ENCODE results near the gene FRMD4A.

FRMD4A gene

DNA sequence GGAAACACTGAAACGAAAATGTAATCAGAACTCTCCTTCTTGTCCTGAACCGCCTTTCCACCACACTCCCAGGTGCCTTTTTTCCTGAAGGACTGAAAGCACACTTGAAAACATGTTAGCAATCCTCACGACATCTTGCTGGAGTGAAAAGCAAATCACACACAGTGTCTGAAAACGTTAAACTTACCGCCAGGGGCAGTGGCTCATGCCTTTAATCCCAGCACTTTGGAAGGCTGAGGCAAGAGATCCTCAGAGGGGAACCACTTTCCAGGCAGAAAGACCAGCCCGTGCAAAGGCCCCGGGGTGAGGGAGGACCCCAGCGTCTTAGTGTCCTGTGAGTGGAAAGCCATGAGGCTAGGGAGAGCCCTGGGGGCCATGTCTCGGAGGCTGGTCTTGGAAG lies 533.6 kb downstream of the FRMD4A start:
- TF ChIP-seq MYC (IDR thresholded peaks at IDR 0.05; ENCODE audit: low read depth, low read length) (no peak), MAX (IDR thresholded peaks at IDR 0.05; ENCODE audit: low read depth, low read length) (no peak), POLR2A (IDR thresholded peaks at IDR 0.05; ENCODE audit: extremely low read depth, insufficient read length) (no peak)
- TF ChIP-seq, protein P1, sequence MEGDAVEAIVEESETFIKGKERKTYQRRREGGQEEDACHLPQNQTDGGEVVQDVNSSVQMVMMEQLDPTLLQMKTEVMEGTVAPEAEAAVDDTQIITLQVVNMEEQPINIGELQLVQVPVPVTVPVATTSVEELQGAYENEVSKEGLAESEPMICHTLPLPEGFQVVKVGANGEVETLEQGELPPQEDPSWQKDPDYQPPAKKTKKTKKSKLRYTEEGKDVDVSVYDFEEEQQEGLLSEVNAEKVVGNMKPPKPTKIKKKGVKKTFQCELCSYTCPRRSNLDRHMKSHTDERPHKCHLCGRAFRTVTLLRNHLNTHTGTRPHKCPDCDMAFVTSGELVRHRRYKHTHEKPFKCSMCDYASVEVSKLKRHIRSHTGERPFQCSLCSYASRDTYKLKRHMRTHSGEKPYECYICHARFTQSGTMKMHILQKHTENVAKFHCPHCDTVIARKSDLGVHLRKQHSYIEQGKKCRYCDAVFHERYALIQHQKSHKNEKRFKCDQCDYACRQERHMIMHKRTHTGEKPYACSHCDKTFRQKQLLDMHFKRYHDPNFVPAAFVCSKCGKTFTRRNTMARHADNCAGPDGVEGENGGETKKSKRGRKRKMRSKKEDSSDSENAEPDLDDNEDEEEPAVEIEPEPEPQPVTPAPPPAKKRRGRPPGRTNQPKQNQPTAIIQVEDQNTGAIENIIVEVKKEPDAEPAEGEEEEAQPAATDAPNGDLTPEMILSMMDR (IDR thresholded peaks at IDR 0.05; ENCODE audit: low read depth, low read length): no peak
- no peak overlapping the region for H3K4me3 ChIP-seq (ENCODE audit: low read depth, low read length)
- no peak for DNase-seq (ENCODE audit: low read depth)

GRCh38 chr10:13795653-13796555 lies 534.8 kb downstream of the FRMD4A start:
- H3K4me3 ChIP-seq (ENCODE audit: low read depth, low read length): no peak overlapping the region
- no peak for DNase-seq (ENCODE audit: low read depth)
- TF ChIP-seq POLR2A (IDR thresholded peaks at IDR 0.05; ENCODE audit: extremely low read depth, insufficient read length): no peak
- TF ChIP-seq, protein P1 (IDR thresholded peaks at IDR 0.05; ENCODE audit: low read depth, low read length): no peak
- no peak for TF ChIP-seq MAX (IDR thresholded peaks at IDR 0.05; ENCODE audit: low read depth, low read length)
- TF ChIP-seq MYC (IDR thresholded peaks at IDR 0.05; ENCODE audit: low read depth, low read length): no peak

GRCh38 chr10:13794992-13795612 lies 535.6 kb downstream of the FRMD4A start:
- TF ChIP-seq MYC (IDR thresholded peaks at IDR 0.05; ENCODE audit: low read depth, low read length): no peak
- TF ChIP-seq, protein P1 (IDR thresholded peaks at IDR 0.05; ENCODE audit: low read depth, low read length): no peak
- TF ChIP-seq POLR2A (IDR thresholded peaks at IDR 0.05; ENCODE audit: extremely low read depth, insufficient read length): no peak
- TF ChIP-seq MAX (IDR thresholded peaks at IDR 0.05; ENCODE audit: low read depth, low read length): no peak
- DNase-seq (ENCODE audit: low read depth): no peak
- no peak overlapping the region for H3K4me3 ChIP-seq (ENCODE audit: low read depth, low read length)

DNA sequence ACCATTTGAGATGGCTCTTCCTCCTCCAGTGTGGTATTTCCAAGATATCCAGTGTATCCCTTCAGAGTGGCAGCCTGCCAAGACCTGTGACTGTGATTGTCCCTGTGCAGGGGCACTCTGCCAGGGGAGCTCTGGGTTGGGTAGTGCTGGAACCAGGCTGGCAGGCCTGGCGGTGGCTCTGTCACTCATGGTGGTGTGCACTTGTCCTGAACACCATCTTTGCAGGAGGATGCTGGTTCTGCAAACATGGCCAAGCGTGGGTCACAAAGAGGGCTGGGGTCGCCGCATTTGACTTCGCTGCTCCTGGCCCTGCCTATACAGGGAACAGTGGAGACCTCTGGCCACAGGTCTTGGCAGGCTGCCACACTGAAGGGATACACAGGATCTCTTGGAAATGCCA lies 538.7 kb downstream of the FRMD4A start:
- TF ChIP-seq MAX (IDR thresholded peaks at IDR 0.05; ENCODE audit: low read depth, low read length): no peak
- no peak for TF ChIP-seq MYC (IDR thresholded peaks at IDR 0.05; ENCODE audit: low read depth, low read length)
- no peak for TF ChIP-seq POLR2A (IDR thresholded peaks at IDR 0.05; ENCODE audit: extremely low read depth, insufficient read length)
- TF ChIP-seq, protein P1 (IDR thresholded peaks at IDR 0.05; ENCODE audit: low read depth, low read length): no peak
- H3K4me3 ChIP-seq (ENCODE audit: low read depth, low read length): no peak overlapping the region
- no peak for DNase-seq (ENCODE audit: low read depth)

GRCh38 chr10:13791483-13791882 lies 539.2 kb downstream of the FRMD4A start:
- TF ChIP-seq POLR2A (IDR thresholded peaks at IDR 0.05; ENCODE audit: extremely low read depth, insufficient read length) (no peak), MAX (IDR thresholded peaks at IDR 0.05; ENCODE audit: low read depth, low read length) (no peak), MYC (IDR thresholded peaks at IDR 0.05; ENCODE audit: low read depth, low read length) (no peak)
- TF ChIP-seq, protein P1 (IDR thresholded peaks at IDR 0.05; ENCODE audit: low read depth, low read length): no peak

More at GRCh38 chr10:13791483-13791882, 539.2 kb downstream of the FRMD4A start:
- H3K4me3 ChIP-seq (ENCODE audit: low read depth, low read length): no peak overlapping the region
- no peak for DNase-seq (ENCODE audit: low read depth)

Data from NB4 (cell line).